NCI-H345 treated with DMSO at 0.1 percent for 48 hours (cell line): ENCODE data around the gene STPG4.
"Not testable (repeated sequence)": the region's sequence is repeated elsewhere in the genome, so short reads cannot be mapped to it uniquely, and the experiment has no call there.

Experiments used
- DNase-seq: peaks from one replicate; lab custom pipeline; 2025; ENCODE audit not compliant: unreplicated experiment; lab: John Stamatoyannopoulos, UW

The STPG4 gene

DNA sequence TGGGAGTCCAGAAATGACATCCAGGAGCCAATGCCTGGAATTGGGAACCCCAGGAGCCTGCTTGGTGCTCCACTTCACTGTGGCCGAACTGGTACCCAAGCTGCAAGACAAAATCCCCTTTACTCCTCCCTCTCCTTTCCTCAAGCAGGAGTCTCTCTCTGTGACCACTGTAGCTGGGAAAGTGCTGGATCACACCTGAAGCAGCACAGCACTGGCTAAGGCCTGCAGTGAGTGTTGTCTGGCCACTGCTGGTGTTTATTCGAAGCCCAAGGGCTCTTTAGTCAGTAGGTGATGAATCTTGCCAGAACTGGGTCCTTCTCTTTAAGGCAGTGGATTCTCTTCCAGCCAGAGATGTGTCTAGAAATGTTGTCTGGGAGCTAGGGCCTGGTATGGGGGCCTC is 26.4 kb downstream of the STPG4 start:
- no peak for DNase-seq

DNA sequence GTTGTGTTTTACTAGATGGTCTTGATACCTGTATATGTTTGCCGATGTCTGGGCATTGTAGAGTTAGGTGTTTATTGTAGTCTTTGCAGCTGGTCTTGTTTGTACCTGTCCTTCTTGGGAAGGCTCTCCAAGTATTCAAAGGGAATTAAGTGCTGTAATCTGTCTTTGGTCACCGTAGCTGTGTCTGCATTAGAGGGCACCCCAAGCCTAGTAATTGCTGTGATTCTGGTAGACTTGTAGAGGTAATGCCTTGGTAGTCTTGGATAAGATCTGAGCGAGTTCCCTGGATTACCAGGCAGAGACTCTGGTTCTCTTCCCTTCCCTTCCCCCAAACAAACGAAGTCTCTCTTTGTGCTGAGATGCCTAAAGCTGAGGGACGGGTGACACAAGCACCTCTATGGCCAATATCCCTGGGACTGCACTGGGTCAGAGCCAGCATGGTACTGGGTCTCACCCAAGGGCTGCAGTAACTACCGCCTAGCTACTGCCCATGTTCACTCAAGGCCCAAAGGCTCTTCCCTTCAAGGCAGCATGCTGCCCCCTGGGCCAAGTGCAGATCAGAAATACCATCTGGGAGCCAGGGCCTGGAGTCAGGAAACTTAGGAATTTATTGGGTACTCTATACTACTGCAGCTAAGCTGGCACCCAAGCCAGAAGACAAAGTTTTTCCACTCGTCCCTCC is 27.1 kb downstream of the STPG4 start:
- no peak for DNase-seq

DNA sequence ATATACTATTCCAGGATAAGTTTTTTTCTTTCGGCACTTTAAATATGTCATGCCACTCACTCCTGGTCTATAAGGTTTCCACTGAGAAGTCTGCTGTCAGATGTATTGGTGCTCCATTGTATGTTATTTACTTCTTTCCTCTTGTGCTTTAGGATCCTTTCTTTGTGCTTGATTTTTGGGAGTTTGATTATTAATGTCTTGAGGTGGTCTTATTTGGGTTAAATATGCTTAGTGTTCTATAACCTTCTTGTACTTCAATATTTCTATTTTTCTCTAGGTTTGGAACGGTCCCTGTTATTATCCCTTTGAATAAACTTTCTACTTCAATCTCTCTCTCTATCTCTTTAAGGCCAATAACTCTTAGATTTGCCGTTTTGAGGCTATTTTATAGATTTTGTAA is 28.3 kb downstream of the STPG4 start:
- DNase-seq = no peak

DNA sequence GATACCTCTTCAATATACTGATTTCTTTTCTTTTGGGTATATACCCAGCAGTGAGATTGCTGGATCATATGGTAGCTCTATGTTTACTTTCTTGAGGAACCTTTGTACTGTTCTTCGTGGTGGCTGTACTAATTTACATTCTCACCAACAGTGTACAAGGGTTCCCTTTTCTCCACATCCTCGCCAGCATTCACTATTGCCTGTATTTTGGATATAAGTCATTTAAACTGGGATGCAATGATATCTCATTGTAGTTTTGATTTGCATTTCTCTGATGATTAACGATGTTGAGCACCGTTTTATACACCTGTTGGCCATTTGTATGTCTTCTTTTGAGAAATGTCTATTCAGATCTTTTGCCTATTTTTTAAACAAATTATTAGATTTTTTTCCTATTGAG is 30.4 kb downstream of the STPG4 start:
- not testable (repeated sequence) for DNase-seq

DNA sequence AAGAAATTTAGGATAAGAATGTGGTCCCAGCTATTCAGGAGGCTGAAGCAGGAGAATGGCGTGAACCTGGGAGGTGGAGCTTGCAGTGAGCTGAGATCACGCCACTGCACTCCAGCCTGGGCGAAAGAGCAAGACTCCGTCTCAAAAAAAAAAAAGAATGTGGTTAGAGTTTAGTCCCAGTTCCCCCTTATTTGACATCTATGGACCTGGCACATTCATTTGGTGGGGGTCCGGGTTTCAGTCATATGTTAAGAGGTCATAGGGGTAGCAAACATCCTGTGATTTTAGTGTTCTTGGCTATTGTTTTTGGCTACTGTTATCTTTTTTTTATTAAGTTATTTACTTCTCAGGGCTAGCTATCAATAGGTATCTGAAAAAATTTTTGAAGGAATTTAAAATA is 34.7 kb downstream of the STPG4 start:
- not testable (repeated sequence) for DNase-seq

DNA sequence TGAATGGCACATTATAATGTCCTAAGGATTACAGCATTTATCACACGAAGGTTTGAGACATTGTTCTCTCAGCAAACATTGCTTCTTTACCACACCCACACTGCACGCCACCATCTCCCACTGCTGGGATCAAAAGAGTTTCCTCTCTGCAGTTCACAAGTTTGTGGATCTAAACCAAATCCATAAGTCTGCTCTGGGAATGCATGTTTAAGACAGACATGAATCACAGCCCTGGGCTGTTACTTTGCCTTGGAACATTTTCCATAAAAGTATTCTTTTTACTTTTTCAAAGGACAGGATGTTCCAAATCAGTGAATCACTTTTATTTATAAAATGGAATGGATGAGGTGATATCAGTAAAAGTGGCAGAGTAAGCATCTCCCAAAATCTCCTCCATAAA is 36.1 kb downstream of the STPG4 start:
- DNase-seq = no peak

DNA sequence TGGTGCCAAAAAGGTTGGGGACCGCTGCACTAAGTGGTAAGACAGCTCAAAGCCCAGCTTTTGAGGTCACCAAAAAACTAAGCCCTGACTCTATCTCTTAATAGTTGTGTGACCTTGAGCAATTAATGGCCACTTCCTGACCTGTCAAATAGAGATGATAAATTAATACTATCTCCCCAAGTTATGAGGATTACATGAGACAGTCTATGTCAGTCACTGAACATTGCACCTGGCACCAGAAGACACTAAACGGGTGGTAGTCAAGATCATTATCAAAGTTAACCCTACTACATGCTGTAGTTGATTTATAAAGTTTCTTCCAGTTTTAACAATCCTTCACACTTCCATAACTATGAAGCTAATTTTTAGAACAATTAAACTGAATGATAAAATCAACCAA is 36.5 kb downstream of the STPG4 start:
- no peak for DNase-seq

DNA sequence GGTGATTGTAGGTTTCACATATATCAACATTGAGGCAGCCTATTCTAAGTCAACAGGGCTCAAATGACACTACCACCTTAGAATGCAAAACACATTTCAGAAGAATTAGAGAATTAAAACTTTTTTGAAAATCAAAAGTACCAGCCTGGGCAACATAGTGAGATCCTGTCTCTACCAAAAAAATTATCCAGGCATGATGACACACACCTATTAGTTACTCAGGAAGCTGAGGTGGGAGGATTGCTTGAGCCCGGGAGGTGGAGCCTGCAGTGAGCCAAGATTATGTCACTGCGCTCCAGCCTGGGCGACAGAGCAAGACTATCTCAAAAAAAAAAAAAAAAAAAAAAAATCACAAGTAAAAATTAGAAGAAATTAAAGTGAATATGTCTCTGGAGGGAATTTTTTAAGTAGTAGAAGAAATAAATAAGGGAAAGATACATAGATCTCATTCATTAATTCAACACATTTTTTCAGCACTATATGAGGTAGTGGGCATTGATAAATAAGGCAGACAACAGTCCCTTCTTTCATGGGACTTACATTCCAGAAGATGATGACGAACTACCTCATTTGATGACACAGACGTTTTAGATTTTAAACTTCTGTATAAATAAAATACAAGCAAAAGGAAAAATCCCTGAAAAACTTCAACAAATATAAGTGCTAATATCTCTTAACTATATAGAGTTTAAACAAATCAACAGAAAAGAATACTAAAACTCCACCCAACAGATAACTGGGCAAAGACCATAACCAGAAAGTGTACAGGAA is 42.3 kb downstream of the STPG4 start:
- no peak for DNase-seq

DNA sequence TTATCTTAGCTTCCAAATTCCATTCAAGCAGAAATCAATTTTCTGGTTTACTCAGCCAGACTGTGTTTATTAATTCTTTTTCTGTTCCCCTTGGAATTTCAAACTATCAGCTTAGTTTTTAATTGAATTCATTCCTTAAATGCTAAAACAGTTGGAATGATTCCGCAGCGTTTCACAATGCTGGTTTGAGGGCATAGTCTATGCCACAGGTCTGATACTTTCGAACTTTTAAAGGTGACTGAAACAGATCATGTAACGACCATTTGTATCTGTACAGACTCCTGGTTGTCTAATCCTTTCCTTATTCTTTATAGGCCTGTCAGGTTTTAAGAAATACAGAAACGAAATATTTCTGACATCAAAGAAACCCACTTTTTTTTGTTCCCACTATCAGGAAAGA is 45.4 kb downstream of the STPG4 start:
- DNase-seq = no peak

DNA sequence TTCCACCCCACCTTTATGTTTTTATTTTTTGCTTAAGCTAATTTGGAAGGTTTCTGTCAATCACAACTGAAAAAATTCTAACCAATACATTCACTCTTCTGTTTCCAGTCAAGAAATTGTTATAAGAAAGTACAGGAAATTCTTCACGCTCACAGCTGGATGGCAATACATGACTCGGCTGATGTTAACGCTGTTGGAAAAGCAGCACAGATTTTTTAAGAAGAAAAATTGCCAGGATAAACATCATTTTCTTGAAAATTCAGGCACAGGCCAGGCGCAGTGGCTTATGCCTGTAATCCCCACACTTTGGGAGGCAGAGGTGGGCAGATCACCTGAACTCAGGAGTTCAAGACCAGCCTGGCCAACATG is 46.1 kb downstream of the STPG4 start:
- DNase-seq = no peak

DNA sequence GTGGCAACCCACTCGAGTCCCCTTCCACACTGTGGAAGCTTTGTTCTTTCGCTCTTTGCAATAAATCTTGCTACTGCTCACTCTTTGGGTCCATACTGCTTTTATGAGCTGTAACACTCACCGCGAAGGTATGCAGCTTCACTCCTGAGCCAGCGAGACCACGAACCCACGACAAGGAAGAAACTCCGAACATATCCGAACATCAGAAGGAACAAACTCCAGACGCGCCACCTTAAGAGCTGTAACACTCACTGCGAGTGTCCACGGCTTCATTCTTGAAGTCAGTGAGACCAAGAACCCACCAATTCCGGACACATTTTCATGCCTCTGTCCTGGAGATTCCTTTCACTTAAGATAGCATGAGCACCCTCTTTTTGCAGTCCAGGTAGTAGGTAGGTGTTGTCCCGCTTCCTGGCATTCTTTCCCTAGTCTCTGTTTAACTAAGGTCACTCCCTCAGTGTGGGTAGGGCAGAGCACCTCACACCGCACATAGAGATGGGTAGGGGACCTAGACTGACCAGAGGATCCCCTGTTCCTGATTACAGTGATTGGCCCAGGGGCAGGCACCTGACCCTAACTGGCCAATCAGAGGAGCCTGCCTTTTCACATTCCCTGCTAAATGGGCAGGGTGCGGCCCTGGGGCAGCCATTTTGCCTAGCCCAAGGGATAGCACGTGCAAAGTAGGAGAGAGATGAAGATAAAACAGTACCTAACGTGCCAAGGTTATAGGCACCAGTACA is 46.7 kb downstream of the STPG4 start:
- not testable (repeated sequence) for DNase-seq

DNA sequence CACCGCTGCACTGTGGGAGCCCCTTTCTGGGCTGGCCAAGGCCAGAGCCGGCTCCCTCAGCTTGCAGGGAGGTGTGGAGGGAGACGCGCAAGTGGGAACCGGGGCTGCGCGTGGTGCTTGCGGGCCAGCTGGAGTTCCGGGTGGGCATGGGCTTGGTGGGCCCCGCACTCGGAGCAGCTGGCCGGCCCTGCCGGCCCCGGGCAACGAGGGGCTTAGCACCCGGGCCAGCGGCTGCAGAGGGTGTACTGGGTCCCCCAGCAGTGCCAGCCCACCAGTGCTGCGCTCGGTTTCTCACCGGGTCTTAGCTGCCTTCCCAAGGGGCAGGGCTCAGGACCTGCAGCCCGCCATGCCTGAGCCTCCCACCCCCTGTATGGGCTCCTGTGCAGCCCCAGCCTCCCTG is 47.9 kb downstream of the STPG4 start:
- DNase-seq = not testable (repeated sequence)

DNA sequence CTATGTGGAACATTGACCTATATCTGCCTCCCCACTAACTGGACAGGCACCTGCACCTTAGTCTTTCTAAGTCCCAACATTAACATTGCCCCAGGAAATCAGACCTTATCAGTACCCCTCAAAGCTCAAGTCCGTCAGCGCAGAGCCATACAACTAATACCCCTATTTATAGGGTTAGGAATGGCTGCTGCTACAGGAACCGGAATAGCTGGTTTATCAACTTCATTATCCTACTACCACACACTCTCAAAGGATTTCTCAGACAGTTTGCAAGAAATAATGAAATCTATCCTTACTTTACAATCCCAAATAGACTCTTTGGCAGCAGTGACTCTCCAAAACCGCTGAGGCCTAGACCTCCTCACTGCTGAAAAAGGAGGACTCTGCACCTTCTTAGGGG is 48.9 kb downstream of the STPG4 start:
- not testable (repeated sequence) for DNase-seq

DNA sequence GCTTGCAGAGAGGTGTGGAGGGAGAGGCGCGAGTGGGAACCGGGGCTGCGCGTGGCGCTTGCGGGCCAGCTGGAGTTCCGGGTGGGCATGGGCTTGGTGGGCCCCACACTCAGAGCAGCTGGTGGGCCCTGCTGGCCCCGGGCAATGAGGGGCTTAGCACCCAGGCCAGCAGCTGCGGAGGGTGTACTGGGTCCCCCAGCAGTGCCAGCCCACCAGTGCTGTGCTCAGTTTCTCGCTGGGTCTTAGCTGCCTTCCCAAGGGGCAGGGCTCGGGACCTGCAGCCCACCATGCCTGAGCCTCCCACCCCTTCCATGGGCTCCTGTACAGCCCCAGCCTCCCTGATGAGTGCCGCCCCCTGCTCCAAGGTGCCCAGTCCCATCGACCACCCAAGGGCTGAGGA is 55.4 kb downstream of the STPG4 start:
- DNase-seq = not testable (repeated sequence)

DNA sequence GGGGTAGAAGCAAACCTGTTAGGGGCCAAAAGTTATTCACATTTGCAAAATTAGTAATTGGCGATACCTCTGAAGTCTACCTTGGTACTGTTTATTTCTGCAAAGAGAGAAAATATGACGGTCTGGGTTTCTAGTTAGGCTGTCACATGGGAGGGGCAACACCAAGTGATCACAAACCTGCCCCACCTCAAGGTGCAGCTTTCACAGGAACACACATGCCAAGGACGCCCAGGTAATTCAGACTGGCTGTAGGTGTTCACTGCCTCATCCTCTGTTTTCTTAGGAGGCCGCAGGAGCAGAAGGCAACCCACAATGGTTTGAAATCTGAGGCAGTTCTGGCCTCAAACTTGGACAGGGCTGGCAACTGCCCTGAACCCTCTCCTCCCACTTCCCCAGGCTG is 56.2 kb downstream of the STPG4 start:
- DNase-seq = no peak

DNA sequence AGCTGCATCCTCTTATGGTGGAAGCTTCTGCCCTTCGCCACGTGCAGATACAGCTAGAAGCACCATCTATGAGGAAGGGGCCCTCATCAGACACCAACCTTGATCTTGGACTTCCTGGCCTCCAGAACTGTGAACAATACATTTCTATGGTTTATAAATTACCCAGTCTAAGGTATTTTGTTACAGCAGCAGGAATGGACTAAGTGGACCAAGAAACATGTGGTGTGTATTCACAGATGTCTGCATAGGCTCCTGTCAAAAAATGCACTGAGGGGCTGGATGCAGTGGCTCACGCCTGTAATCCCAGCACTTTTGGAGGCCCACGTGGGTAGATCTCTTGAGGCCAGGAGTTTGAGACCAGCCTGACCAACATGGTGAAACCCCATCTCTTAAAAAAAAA is 57.5 kb downstream of the STPG4 start:
- no peak for DNase-seq

DNA sequence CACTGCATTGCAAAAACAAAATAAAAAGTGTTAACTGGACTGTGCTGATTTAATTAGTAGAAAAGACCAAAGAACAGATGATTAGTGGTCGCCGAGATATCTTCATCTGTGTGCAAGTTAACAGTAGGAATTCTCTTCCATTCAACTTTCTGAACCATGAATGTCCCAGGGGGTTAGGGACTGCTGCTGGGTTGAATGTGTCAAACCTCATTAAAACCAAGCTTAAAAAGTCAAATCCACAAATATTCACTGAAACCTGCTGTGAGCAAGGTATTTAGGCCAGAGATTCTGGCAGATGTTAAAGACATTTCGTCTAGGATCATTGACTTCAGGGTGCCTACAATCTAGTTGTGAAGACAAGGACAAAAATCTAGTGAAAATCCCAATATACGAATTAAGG is 58.7 kb downstream of the STPG4 start:
- DNase-seq = no peak

DNA sequence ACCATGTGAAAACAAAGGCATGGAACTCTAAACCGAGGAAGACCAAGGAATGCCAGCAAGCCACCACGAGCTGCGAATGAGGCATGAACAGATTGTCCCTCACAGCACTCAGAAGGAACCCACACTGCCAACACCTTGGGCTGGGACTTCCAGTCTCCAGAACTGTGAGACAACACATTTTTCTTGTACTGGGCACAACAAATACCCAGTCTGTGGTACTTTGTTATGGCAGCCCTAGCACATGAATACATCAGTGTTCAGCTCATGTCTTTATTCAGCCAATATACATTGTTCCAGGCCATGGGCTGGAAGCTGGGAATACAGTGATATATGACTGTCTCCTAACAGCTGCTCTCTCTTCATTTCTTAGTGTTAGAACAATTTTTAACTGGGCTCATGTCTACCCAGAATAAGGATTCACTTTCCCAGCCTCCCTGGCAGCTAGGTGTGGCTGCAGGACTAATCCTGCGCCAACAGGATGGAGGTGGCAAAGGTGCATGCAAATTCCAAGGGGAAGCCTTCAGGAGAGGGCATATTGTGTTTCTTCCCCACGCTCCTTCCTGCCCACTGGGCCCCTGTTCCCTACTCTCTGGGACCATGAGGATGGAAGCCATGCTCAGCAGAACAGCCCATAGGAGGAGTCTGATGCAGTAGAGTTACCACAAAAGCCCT is 59.6 kb downstream of the STPG4 start:
- DNase-seq = no peak

DNA sequence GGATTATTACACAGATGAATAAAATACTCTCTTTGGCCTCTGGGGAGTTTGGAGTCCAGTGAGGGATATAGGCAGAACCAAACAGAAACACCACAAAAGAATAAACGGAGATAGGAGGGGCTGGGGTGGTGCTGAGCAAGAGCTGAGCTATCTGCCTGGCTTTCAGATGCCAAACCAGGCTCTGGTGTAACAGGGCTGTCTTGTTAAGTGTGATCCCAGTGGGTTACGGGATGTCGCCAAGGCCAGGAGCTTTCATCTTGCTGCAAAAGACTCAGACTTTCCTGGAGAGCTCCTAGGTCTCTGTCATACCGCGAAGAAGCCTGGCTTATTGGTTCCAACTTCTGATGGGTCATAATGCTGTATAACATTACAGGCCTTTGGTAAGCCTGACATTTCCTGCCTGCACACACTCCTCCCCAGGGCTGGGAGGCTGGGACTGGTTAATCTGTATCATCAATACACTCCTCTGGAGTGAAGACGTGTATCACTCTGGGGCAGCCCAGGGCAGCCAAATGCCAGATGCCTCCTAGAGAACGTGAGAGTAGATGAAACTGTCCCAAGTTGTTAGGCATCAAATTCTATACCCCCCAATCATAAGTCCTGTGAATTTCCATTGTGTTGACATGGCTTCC is 60.5 kb downstream of the STPG4 start:
- no peak for DNase-seq

DNA sequence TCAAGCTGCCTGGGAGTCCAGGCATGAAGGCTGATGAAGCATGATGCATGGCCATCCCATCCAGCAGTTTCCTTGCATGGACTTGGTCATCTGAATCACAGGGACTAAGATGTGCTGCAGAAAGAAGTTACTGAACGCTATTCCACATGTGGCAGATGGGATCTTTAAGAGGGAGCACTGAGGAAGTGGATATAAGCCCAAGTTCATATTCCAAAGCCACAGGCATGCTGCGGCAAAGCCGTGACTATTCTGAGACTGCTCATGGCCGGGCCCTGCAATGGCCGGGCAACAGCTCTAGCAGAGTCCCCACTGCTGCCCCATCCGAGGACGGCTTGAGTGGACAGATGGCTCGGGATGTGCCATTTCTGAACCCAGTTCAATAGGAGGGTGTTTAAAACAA is 61.5 kb downstream of the STPG4 start:
- DNase-seq = no peak

DNA sequence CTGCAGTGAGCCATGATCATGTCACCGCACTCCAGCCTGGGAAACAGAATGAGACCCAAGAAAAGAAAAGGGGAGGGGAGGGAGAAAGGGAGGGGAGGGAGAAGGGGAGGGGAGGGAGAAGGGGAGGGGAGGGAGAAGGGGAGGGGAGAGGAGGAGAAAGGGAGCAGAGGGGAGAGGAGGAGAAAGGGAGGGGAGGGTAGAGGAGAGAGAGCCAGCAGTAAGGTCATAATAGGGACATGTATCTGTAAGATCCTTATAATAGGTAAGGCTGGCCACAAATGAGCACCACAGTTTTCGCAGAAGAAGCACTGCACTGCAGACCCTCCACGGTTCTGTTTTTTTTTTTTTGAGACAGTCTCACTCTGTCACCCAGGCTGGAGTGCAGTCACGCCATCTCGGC is 62.6 kb downstream of the STPG4 start:
- no peak for DNase-seq
